Neural crest cell (in vitro differentiated cells): ENCODE measurements around the gene ZNF581. TPM values are rescaled to one million over a fixed set of nuclear protein-coding genes. Genes with fewer than 3 reads are reported as not detected.

ENCODE experiments used
- DNase-seq: peaks from one replicate; pipeline ENCODE4 v3.0.0; 2021; ENCODE audit warnings: low read depth, mixed read lengths, low spot score
- H3K27ac Mint-ChIP-seq: one replicate; pipeline ENCODE4 v1.8.0; 2021; ENCODE audit warnings: mild to moderate bottlenecking, mixed read lengths; ENCODE audit not compliant: unreplicated experiment
- H3K27me3 Mint-ChIP-seq: 2 replicates; pipeline ENCODE4 v1.8.0; 2021; ENCODE audit warnings: low read depth, mild to moderate bottlenecking, mixed read lengths
- H3K36me3 Mint-ChIP-seq: 2 replicates; pipeline ENCODE4 v1.8.0; 2021; ENCODE audit warnings: low read depth, mild to moderate bottlenecking, mixed read lengths
- H3K4me1 Mint-ChIP-seq: 2 replicates; pipeline ENCODE4 v1.8.0; 2021; ENCODE audit warnings: mixed read lengths
- H3K4me3 Mint-ChIP-seq: one replicate; pipeline ENCODE4 v1.8.0; 2021; ENCODE audit warnings: mild to moderate bottlenecking, mixed read lengths
- H3K9me3 Mint-ChIP-seq: 2 replicates; pipeline ENCODE4 v1.8.0; 2021; ENCODE audit warnings: mixed read lengths
- total RNA-seq: library from RNA; stranded (reverse); gene quantifications from 2 replicates; pipeline ENCODE4 v1.2.1, GENCODE V29; 2021
- TF ChIP-seq, protein P1 (sequence below): fragments of 200-600 bp; sonication (generic); conservative IDR thresholded peaks from 2 replicates; pipeline ENCODE4 v1.5.0; 2021; ENCODE audit warnings: antibody characterized with exemption, mild to moderate bottlenecking

ZNF581 gene
- total RNA-seq, 1 donor from 2014 or later, result 40.8 TPM

- H3K36me3 Mint-ChIP-seq, result peaks cover 14% of the 10 kb centered on the region
- peak overlapping the region; percentile 5 for H3K4me3 Mint-ChIP-seq
- H3K27ac Mint-ChIP-seq, result no peak overlapping the region
- H3K27me3 Mint-ChIP-seq, result no peaks in the 10 kb centered on the region
- peaks cover 17% of the 10 kb centered on the region for H3K4me1 Mint-ChIP-seq
- DNase-seq, result no peak
- TF ChIP-seq, protein P1, sequence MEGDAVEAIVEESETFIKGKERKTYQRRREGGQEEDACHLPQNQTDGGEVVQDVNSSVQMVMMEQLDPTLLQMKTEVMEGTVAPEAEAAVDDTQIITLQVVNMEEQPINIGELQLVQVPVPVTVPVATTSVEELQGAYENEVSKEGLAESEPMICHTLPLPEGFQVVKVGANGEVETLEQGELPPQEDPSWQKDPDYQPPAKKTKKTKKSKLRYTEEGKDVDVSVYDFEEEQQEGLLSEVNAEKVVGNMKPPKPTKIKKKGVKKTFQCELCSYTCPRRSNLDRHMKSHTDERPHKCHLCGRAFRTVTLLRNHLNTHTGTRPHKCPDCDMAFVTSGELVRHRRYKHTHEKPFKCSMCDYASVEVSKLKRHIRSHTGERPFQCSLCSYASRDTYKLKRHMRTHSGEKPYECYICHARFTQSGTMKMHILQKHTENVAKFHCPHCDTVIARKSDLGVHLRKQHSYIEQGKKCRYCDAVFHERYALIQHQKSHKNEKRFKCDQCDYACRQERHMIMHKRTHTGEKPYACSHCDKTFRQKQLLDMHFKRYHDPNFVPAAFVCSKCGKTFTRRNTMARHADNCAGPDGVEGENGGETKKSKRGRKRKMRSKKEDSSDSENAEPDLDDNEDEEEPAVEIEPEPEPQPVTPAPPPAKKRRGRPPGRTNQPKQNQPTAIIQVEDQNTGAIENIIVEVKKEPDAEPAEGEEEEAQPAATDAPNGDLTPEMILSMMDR, result no peak
- H3K9me3 Mint-ChIP-seq, result no peaks in the 10 kb centered on the region
These were observed 18.4 kb downstream of the ZNF581 start for GRCh38 chr19:55661826-55662225.

DNA sequence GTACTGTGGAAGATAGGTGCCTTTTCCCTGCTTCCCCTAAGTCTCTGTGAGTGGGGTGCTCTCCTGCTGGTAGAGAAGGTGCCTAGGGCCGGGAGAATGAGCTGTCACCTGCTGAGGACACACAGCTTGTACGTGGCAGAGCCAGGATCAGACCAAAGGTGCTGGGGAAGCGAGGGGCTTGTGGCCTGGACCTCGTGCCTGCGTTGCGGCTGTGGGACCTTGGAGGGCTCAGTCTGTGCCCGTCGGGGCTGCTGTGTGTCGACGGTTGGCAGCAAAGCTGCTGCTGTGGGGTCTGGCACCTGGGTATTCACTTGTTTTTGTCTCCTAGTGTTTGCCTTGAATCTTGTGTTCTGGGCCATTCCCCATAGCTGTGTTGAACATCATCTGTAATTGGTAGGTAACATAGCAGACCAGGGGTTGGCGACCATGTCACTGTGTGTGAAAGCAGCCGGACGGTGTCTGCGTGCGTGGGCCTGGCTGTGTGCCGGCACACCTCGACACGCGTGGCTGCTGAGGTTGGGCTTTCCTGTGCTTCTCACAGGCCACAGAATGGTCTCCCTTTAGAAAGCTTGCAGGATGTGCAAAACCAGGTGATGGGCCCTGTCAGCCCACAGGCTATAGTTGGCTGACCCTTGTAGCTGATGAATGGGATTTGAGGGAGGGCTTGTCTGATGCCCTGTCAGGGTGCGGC, 20.5 kb downstream of the ZNF581 start:
- Mint-ChIP-seq H3K9me3 (no peaks in the 10 kb centered on the region), H3K27ac (no peak overlapping the region), H3K27me3 (no peaks in the 10 kb centered on the region), H3K4me1 (peaks cover 5% of the 10 kb centered on the region), H3K36me3 (peaks cover 14% of the 10 kb centered on the region), H3K4me3 (no peak overlapping the region)
- TF ChIP-seq, protein P1, result no peak
- no peak for DNase-seq

DNA sequence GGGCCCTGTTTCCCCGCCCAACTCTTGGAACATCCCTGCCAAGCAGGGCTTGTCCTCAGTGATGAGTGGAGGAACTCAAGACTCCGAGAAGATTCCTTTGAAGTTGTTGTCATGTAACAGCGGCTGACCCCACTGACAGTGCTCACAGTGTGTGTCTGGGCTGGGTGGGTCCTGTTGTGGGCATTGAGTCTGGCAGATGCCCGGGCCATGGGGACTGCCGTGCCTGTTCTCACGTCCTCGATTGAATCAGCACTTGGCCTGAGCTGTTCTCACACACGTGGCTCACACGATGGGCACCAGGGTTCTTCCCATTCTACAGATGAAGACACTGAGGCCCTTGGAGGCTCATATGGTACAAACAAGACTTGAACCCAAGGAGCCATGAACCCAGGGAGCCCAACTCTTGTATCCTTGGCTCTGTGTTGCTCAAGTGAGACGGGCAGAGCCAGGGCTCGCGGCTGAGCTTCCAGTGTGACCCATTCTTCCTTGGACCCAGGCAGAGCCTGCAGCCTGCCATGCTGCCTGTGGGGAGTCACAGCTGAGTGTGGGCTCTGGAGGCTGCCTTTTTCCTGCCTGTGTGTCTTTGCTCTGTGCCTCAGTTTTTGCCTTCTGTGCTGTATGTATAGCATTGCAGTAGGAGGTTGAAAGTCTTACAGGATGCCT, 23.0 kb downstream of the ZNF581 start:
- Mint-ChIP-seq H3K36me3 (peaks cover 16% of the 10 kb centered on the region), H3K4me1 (peaks cover 7% of the 10 kb centered on the region), H3K4me3 (no peak overlapping the region), H3K27me3 (peaks cover under 1% of the 10 kb centered on the region), H3K9me3 (no peaks in the 10 kb centered on the region), H3K27ac (no peak overlapping the region)
- TF ChIP-seq, protein P1, result no peak
- DNase-seq, result no peak

- Mint-ChIP-seq H3K4me3 (no peak overlapping the region), H3K27me3 (peaks cover 3% of the 10 kb centered on the region), H3K36me3 (peaks cover 15% of the 10 kb centered on the region), H3K27ac (no peak overlapping the region), H3K4me1 (peaks cover 10% of the 10 kb centered on the region), H3K9me3 (no peaks in the 10 kb centered on the region)
- no peak for DNase-seq
- TF ChIP-seq, protein P1, result no peak
These were observed 23.5 kb downstream of the ZNF581 start for GRCh38 chr19:55667006-55667381.

DNA sequence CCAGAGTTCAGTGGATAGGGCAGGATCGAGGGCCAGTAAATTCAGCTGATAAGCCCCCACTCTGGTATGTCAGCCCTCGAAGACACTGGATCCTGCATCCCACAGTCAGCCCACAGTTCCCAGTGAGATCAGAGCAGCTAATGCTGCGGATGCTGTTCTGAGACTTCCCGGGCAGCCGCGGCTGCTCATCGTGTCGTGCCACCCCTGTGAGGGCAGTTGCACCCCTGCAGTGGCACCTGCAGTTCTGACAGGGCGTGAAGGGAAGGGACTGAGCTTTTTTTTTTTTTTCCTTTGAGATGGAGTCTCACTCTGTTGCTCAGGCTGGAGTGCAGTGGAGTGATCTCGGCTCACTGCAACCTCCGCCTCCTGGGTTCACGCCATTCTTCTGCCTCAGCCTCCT, 24.1 kb downstream of the ZNF581 start:
- TF ChIP-seq, protein P1, result no peak
- Mint-ChIP-seq H3K4me1 (peaks cover 13% of the 10 kb centered on the region), H3K27me3 (peaks cover 3% of the 10 kb centered on the region), H3K27ac (no peak overlapping the region), H3K9me3 (no peaks in the 10 kb centered on the region), H3K36me3 (peaks cover 18% of the 10 kb centered on the region), H3K4me3 (no peak overlapping the region)
- no peak for DNase-seq
